HG03558 (cell line): Measurements from ENCODE around the gene MAGEA2B.
A peak's percentile ranks its signal among the peaks of the same experiment; 100 is the strongest.
"Not testable (repeated sequence)": the region's sequence is repeated elsewhere in the genome, so short reads cannot be mapped to it uniquely, and the experiment has no call there.

Experiments
- ATAC-seq: cut with Tn5 transposase; IDR thresholded peaks from one replicate; pipeline ENCODE4 v1.9.1; 2021; ENCODE audit warnings: moderate number of reproducible peaks; ENCODE audit not compliant: unreplicated experiment; ENCODE audit errors: extremely low read depth

MAGEA2B gene

GRCh38 chrX:152713815-152714787 is at the start of gene MAGEA2B:
Gene MAGEA2B, plus strand, starts transcription at chrX:152714628. Its CDS starts 2,479 bp downstream, at chrX:152717107.
- ATAC-seq: not testable (repeated sequence)

GRCh38 chrX:152674135-152674534 is 40.3 kb upstream of the MAGEA2B start:
- ATAC-seq: no peak

GRCh38 chrX:152674652-152675051 is 39.8 kb upstream of the MAGEA2B start:
- not testable (repeated sequence) for ATAC-seq

GRCh38 chrX:152681012-152681411 is 33.4 kb upstream of the MAGEA2B start:
- ATAC-seq: peak; percentile 73

- not testable (repeated sequence) for ATAC-seq
Measured at GRCh38 chrX:152697952-152698931, 16.2 kb upstream of the MAGEA2B start, which contains the start of gene MAGEA3. Gene MAGEA3, plus strand, starts transcription at chrX:152698794. Its CDS starts 2,039 bp downstream, at chrX:152700833.

- not testable (repeated sequence) for ATAC-seq
Measured at GRCh38 chrX:152700390-152700789, 14.0 kb upstream of the MAGEA2B start.

- not testable (repeated sequence) for ATAC-seq
Measured at GRCh38 chrX:152706500-152706899, 7.9 kb upstream of the MAGEA2B start.

GRCh38 chrX:152709173-152709572 is 5.3 kb upstream of the MAGEA2B start, which contains the start of gene CSAG2:
Gene CSAG2, minus strand, starts transcription at chrX:152709273. Its CDS starts 161 bp downstream, at chrX:152709112.
- ATAC-seq: not testable (repeated sequence)

- not testable (repeated sequence) for ATAC-seq
Measured at GRCh38 chrX:152713195-152713594, 1.2 kb upstream of the MAGEA2B start.

GRCh38 chrX:152725409-152725808 is 11.0 kb downstream of the MAGEA2B start:
- ATAC-seq: no peak

GRCh38 chrX:152733261-152733975 is 19.0 kb downstream of the MAGEA2B start, which contains the start of the genes CSAG1 and MAGEA12:
Gene CSAG1, minus strand, starts transcription at chrX:152733721. Its CDS starts 1,261 bp downstream, at chrX:152732460.
Gene MAGEA12, plus strand, starts transcription at chrX:152733757. Its CDS starts 2,405 bp downstream, at chrX:152736162.
- no peak for ATAC-seq

GRCh38 chrX:152734143-152734858 is 19.9 kb downstream of the MAGEA2B start:
- ATAC-seq: not testable (repeated sequence)

- ATAC-seq: no peak
Measured at GRCh38 chrX:152735101-152735500, 20.7 kb downstream of the MAGEA2B start.

- no peak for ATAC-seq
Measured at GRCh38 chrX:152735860-152736511, 21.6 kb downstream of the MAGEA2B start.

- ATAC-seq: not testable (repeated sequence)
Measured at GRCh38 chrX:152736528-152736927, 22.1 kb downstream of the MAGEA2B start.

GRCh38 chrX:152738560-152738959 is 24.1 kb downstream of the MAGEA2B start:
- no peak for ATAC-seq

GRCh38 chrX:152753686-152754650 is 39.5 kb downstream of the MAGEA2B start, which contains the start of gene MAGEA2:
Gene MAGEA2, minus strand, starts transcription at chrX:152753842. Its CDS starts 2,479 bp downstream, at chrX:152751363.
- ATAC-seq: not testable (repeated sequence)
